Ishikawa (cell line): ENCODE data around the gene FAM168A.

Source experiments
- EGR1 ChIP-seq: IDR thresholded peaks from 2 replicates; pipeline ENCODE4 v1.6.1; 2012
- EP300 ChIP-seq: IDR thresholded peaks from 2 replicates; pipeline ENCODE4 v1.6.1; 2012; ENCODE audit warnings: borderline replicate concordance
- RAD21 ChIP-seq: IDR thresholded peaks from 2 replicates; pipeline ENCODE4 v1.6.1; 2012; ENCODE audit warnings: low read depth
- YY1 ChIP-seq: IDR thresholded peaks from 2 replicates; pipeline ENCODE4 v1.6.1; 2012; ENCODE audit warnings: low read depth
- TF ChIP-seq, protein P1 (sequence below): IDR thresholded peaks from 2 replicates; pipeline ENCODE4 v1.6.1; 2012

- no peak for TF ChIP-seq EGR1
- no peak for TF ChIP-seq RAD21
- TF ChIP-seq EP300: no peak
- TF ChIP-seq, protein P1, sequence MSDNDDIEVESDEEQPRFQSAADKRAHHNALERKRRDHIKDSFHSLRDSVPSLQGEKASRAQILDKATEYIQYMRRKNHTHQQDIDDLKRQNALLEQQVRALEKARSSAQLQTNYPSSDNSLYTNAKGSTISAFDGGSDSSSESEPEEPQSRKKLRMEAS: no peak
- no peak for TF ChIP-seq YY1
Observed at GRCh38 chr11:73508243-73509176, 89.4 kb downstream of the FAM168A start.
